Activated gamma-delta T cell (primary cell): ENCODE data around the gene CYS1.
"Not testable (repeated sequence)": the region's sequence is repeated elsewhere in the genome, so short reads cannot be mapped to it uniquely, and the experiment has no call there.

ENCODE experiments used
- DNase-seq: peaks from one replicate; lab custom pipeline; 2025; lab: John Stamatoyannopoulos, UW

Gene CYS1

DNA sequence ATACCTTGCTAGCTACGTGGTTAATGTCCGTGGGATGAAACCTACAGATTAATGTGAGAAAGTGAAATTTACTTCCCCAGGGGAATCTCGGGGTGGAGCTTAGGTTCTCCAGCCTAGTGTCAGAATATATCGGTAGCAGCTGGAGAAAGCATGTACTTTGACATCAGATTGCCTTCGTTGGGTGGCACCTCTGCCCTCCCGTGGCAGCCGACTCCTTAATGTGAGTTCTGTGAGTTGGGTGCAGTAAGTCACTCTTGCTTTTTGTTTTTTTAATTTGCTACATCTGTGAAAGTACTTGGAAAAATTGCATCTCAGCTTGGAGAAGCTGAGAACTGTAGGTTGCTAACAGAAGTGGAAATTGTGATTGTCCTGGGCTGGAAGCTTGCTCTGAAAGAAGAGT lies 33.3 kb downstream of the CYS1 start:
- no peak for DNase-seq

DNA sequence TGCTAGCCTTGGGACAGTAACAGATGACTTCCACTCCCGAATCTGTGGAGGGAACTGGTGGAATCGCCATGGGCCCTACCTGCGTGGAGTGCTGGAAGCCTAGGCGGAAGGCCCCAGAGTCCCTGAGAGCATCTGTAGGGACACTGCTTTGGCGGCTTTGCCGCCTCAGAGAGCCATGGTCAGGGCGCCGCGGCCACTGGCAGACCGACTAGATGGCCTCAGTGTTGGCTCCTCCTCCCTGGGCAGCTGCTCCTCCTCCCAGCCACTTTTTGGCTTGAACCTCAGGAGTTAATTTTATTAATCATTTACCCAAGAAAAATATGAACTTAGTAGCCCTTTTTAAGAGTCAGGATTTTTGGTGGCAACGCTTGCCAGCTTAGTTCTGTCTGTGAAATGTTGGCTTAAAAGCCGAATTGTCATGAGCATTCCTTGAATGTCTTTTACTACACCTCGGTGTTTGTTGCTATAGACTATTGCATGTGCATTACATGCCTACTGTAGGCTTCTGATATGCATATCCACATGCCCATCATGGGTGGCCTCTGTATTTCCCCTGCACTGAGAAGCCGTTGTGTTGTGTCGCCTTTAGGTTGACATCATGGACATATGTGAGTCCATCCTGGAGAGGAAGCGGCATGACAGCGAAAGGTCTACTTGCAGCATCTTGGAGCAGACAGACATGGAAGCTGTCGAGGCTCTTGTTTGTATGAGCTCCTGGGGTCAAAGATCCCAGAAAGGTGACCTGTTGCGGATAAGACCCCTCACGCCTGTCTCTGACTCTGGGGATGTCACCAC lies 34.5 kb downstream of the CYS1 start:
- DNase-seq: no peak

DNA sequence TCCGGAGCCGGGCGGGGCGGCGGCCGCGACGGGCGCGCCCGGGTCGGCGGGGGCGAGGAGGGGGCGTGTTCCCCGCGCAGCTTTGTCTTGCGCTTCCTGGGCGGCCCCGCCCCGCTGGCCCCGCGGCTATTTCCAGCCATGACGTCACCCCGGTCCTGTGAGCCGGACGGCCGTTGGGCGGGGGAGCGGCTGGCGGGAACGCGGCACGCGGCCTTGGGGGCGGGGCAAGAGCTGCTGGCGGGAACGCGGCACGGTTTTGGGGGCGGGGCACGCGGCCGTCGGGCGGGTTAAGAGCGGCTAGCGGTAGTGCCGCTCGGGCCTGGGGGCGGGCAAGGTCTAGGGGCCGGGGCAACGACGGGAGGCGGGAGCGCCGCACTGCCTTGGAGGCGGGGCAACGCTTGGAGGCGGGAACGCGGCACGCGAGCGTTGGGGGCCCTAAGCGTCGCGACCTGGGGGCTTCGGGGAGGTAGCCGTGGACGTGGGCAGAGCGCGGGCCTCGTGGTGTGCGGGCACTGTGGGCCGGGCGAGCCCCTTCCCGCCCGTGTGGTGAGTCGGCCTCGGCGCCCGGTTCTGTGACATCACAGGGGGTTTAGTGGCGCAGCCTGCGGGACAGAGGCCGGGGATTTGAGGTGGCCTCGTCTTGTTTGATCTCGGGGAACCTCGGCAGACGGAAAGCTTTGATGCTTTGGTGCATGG lies 36.2 kb downstream of the CYS1 start:
- peak; percentile 95 for DNase-seq

DNA sequence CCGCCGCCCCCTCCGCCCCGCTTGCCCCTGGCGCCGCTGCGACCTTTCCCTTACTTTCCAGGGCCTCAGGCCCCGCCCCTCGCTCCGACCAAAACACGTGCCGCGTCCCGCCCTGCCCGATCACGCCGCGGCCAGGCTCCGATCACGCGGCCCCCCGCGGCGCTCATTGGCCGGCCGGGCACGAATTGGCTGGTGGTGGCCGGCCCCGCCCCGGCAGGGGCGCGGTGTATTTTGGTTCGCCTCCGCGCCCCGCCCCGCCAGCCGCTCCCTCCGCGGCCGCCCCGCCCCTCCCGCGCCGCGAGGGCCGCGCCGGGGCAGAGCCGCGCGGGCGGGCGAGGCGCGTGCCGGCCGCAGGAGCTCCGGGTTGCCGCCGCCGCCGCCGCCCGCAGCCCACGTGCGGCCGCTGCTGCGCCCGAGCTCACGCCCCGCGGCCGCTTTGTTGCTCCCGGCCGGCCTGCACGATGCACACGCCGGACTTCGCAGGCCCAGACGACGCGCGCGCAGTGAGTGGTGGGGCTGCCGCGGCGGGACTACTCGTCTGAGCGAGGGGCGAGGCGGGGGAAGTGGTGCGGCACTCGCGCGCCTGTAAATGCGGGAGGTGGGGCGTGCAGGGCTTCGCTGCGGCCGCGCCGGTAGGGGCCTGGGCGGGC lies 36.8 kb downstream of the CYS1 start, which contains the start of gene KLF11:
KLF11 (plus strand) TSS at position 295 of the 650 bp plus-strand sequence; CDS start at position 462, 167 bp downstream.
- peak; percentile 83 for DNase-seq

DNA sequence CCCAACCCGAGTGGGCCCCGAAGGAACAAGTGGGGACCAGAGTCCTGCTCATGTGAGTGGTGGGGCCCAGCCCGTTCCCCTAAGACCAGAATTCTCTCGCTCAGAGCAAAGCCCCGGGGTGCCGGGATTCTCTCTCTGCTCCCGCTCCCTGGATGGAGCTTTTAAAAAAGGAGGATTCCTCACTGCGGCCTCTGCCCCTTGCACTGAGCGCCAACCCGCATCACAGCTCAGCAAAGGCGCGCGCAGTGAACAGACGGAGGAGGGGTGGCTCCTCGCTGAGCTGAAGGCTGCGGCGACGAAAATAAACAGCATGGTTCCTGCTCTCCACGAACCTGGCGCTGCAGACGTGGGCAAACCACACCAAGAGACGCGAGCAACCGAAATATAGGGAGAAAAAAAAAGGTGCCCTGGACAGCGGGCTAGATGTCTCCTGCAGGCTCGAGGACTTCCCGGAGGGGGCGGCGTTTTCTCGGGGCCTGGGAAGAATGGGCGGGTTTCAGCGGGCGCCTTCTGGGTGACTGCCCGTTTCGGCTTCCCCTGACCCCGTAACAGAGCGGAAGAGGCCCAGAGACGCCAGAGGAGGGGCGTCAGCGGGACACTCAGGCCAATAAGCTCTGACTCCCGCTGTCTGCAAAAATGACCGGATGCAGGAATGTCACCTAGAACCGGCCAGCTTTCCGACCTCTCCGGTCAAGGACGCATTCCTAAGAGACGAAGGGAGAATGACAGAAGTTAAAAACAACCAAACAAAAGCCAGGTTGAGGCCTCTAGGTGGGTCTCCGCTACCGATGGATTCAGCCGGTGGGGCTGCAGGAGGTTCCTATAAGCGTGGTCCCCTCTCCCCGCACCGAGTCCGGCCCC lies 37.7 kb downstream of the CYS1 start:
- peak; percentile 14 for DNase-seq

DNA sequence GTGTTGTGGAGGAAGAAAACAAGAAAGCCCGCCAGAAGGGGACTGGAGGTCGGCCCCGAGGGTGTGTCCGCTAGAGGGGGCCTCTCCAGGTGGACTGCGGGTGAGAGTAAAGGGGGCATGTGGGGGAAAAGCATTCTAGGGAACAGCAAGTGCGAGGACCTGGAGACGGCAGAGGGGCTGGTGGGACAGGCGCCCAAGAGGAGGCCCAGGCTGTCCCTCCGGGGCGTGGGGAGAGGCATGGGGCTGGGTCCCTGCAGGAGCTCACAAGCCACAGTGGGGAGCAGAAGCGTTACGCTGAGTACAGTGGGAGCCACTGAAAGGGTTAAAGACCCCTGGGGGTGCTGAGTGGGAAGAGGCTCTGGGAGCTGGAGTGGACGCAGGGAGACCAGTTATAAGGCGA lies 38.5 kb downstream of the CYS1 start:
- no peak for DNase-seq

DNA sequence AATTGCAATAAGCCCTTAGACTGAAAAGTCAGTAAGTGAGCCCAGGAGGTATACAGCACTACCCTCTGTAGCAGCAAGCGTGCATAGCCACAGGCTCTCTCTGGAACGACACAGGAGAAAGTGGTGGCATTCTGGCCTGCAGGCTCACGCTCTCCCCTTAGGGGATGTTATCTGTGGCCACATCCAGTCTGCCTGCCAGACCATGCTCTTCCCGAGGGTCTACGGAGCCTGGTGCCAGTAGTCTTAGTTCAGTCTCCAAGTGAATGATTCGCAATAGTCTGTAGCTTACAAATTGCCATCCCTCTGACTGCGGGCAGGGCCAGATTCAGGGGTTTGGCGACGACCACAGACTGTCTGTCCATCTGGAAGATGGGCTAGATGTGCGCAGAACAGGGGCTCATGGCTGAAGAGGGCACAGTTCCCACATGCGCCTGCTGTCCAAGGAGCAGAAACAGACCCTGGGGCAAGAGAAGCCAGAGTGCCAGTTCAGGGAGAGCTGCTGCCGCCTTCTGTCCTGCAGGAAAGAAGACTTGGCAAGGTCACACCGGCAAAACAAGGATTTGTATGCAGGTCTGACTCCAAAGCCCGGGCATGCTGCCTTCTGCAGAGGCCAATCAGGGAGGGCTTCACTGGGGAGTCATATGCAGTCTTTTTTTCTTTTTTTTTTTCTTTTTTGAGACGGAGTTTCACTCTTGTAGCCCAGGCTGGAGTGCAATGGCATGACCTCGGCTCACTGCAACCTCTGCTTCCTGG lies 40.4 kb downstream of the CYS1 start:
- DNase-seq: no peak

DNA sequence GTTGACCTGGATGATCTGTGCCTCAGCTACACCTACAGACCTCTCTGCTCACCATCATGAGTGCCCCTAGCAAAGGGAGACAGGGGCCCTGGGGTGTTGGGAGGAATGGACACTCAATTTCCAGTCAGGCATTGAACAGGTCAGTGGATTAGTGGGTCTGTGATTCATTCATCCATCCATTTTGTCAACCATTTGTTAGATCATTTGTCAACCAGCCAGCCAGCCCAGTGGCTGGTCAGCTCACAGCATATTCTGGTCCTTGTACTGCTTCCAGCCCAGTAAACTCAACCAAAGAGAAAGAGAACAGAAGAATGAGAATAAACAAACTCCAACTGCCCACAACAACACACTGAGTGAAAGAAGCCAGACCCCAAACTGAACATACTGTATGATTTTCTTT lies 41.5 kb downstream of the CYS1 start:
- DNase-seq: no peak

DNA sequence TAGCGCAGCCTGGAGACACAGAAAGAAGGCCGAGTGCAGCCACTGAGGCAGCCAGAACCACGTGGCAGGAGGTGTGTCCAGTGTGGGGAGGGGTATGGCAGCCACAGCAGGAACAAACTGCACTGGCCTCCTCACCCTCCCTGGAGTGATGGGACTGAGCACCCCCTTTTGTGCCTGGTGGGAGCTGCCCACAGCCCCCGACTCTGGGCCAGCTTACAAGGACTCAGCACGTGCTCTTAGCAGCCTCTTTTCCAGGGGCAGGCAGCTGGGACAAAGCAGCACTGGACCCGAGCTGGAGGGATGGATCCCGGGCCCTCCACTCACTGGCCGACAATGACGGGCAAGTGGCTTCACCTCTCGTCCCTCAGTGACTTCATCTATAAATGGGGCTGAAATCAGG lies 42.1 kb downstream of the CYS1 start:
- no peak for DNase-seq

DNA sequence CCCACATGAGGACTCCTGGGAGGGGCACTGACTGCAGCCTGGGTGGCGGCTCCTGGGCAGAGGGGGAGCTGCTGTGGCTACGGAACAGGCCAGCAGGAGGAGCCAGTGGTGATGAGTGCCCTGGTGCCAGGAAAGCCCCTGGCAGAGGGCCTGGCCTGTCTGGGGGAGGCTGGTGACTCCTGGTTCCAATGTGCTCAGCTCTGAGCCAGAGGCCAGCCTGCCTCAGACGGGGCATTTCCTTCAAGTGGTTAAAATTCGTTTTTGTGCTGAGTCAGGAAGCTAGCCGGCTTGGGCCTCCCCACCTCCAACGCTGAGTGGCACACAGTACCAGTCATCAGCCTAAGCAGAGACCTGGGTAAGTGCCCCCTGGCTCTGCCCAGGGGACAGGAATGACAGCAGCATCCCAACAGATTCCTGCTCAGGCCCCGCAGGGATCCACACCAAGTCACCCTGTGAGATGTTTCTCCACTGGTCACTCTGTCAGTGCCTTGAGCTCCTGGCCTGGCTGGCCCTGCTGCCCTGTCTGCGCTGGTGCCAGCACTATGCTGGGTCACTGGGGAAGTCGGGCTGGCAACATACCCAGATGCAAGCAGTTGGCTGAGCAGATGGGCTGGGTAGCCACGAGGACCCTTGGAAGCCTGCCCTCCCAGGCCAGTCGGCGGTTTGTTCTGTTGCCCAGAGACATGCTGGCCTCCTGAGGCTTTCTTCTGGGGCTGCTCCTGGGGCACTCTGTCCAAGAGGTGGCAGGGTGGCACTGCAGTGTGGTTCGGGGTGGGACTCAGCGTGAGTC lies 43.9 kb downstream of the CYS1 start:
- no peak for DNase-seq

DNA sequence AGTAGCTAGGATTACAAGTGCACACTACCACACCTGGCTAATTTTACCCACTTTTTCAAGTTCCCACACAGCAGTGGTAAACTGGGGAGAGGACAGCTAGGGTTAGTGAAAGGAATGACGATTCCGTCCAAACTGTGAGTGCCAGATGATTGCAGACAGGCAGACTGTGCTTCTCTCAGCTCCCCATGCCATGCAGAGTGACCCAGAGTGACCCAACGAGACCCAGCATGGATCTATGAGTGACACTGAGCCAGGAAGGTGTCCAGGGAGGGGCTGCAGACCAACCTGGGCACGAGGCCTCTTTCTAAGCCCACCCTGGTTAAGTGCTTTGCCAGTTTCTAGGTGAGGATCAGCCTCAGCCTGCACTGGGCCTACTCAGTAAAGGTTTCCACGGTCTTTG lies 44.6 kb downstream of the CYS1 start:
- DNase-seq: no peak

DNA sequence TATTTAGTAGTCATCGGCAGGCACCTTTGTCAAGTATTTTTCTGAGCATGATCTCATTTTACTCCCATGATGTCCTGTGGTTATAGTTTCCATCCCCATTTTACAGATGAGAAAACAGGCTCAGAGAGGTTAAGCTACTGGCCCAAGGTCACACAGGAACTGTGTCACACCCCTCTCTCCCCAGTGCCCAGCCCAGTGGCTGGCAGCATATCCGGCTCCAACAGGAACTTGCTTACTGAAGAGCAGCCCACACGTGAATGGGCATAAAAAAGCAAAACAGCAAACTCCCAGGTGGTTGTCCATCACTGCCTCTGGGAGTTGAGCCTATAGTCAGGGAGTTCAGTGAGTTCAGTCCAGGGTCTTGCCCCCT lies 45.2 kb downstream of the CYS1 start:
- no peak for DNase-seq

DNA sequence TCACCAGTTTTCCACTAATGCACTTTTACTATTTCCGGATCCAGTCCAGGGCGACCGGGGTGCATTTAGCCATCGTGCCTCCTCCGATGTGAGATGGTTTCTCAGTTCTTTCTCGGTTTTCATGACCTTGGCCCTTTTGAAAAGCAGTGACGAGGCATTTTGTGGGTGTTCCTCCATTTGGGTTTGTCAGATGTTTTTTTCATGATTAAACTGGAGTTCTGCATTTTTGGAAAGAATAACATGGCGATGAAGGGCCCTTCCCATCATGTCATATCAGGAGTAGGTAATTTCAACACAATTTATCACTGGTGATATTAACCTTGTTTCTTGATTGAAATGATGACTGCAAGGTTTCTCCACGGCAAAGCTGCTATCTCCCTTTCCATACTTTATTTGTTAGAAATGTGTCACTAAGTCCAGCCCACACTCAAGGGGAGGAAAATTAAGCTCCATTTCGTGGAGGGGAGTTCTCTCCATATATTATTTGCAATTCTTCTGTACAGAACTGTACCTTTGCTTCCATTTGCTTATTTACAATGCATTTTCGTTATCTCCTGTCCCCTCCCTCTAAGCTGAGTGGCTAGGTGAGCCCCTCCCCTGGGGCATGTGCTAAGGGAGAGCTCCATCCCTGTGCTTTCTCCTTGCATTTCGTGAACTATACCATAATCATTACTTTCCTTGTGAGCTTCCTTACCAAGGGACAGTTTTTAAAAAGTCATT lies 45.7 kb downstream of the CYS1 start:
- no peak for DNase-seq

DNA sequence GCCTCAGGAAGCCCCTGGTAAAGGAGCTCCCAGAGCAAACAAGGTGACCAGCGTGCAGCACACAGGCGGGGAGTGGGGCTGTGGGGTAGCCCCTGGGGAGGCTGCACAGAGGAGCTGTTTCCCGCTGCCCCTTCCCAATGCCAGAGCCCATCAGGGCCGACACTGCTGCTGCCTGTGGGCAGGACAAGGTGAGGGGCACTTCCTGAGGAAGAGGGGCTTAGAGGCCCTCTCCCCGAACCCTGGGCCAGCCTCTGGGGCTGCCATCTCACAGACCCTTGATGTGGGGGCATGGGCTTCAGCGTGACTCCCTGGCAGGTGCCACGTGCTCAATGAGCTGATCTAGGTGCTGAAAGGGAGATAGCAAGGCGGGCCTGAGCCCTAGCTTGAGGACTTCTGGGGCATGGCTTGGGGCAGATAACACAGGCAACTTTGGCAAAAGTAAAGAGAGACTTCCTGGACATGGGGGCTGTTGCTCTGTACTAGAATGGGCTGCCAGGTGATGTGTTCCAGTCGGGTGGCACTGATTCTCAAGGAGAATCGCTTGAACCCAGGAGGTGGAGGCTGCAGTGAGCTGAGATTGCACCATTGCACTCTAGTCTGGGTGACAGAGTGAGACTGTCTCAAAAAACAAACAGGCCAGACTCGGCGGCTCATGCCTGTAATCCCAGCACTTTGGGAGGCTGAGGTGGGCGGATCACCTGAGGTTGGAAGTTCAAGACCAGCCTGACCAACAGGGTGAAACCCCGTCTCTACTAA lies 46.8 kb downstream of the CYS1 start:
- DNase-seq: no peak

DNA sequence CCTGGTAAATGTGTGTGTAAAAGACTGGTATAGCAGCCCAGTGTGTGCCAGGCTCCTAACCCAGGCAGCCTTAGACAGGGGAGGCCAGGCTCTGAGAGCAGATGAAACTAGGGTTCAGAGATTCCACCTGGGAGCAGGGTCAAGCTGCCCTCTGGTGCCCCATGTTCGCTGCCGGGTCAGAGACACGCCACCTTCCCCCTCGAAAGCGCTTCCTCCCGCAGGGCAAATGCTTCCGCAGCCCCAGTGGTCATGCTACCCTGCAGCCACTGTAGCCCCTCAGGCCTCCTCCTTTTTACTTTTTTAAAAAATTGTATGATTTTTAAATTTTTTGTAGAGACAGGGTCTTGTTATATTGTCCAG lies 47.5 kb downstream of the CYS1 start:
- no peak for DNase-seq

DNA sequence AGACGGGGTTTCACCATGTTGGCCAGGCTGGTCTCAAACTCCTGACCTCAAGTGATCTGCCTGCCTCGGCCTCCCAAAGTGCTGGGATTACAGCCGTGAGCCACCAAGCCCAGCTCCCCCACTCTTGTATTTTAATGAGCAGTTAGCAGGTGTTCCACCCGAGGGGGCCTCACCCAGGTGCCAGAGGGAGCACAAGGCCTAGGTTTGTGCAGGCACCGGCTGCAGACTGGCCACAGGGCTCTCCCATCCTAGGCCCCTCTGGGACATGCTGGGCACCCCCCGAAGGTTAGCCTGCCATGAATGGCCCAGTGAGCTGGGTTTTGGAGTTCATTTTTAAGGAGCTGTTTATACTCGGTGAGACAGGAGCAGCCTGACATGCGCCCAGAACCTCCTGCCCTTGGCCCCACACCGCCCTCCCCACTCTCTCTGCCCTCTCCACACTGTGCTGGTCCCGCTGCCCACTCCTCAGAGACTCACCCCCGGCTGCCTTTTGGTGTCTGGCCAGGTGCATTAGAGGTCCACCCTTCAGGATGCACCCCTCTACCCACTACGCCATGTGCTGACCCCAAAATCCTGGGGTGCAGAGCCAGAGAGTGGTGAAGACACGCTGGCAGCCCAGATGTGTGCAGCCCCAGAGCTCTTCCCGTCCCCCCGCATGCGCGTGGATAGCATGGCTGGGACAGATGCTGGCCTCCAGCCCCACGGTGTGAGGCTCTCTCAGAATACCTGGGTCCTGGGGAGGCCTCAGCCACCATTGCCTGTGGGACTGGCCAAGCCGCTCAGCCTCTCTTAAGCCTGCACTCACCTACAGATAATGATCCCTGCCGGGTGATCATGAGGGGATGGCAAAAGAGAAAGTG lies 48.1 kb downstream of the CYS1 start:
- DNase-seq: no peak

DNA sequence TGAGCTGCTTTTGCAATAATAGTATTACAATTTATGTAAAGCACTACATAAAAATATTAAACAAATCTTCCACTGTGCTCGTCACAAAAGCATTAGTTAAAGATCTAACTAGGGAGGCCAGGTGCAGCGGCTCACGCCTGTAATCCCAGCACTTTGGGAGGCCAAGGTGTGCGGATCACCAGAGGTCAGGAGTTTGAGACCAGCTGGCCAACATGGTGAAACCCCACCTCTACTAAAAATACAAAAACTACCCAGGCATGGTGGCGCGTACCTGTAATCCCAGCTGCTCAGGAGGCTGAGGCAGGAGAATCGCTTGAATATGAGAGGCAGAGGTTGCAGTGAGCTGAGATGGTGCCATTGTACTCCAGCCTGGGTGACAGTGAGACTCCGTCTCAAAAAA lies 49.4 kb downstream of the CYS1 start:
- DNase-seq: not testable (repeated sequence)

DNA sequence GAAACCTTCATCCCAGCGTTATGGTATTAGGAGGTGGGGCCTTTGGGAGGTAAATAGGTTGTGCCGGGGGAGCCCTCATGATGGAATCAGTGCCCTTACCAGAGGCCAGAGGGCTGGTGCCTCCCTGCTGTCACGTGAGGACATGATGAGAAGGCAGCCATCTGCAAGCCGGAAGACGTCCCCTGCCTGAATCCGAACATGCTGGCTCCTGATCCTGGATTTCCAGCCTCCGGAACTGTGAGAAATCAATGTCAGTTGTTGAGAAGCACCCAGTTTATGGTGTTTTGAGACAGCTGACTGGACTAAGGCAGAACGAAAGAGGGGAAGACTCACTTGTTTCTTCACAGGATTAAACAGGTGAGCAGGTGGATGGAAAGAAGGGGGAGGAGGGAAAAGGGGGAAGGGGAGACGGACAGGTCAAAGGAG lies 49.9 kb downstream of the CYS1 start:
- DNase-seq: no peak
